Stomach smooth muscle (tissue), 2 donors: Measurements from ENCODE around the gene TP53BP2.
"Not testable (repeated sequence)": the region's sequence is repeated elsewhere in the genome, so short reads cannot be mapped to it uniquely, and the experiment has no call there.

Experiments used
- H3K27ac ChIP-seq: one replicate; pipeline ENCODE4 v1.7.0; 2013; ENCODE audit warnings: mild to moderate bottlenecking, low read length, inconsistent platforms
- H3K27me3 ChIP-seq, 2 donors: one replicate each; pipeline ENCODE4 v1.7.0; 2013; ENCODE audit warnings: low read length in 2 of 2; ENCODE audit not compliant: insufficient read depth in 2 of 2, control insufficient read depth in 1 of 2
- H3K36me3 ChIP-seq, 2 donors: one replicate each; pipeline ENCODE4 v1.7.0; 2013; ENCODE audit warnings: low read length in 2 of 2; ENCODE audit not compliant: control insufficient read depth in 2 of 2, insufficient read depth in 2 of 2
- H3K4me1 ChIP-seq: one replicate; pipeline ENCODE4 v1.7.0; 2013; ENCODE audit warnings: low read length; ENCODE audit not compliant: control insufficient read depth, insufficient read depth
- H3K4me3 ChIP-seq, 2 donors: one replicate each; pipeline ENCODE4 v1.7.0; 2013; ENCODE audit warnings: low read length in 2 of 2
- H3K9ac ChIP-seq, 2 donors: one replicate each; pipeline ENCODE4 v1.7.0; 2013; ENCODE audit warnings: low read length in 2 of 2, mild to moderate bottlenecking in 1 of 2
- H3K9me3 ChIP-seq, 2 donors: one replicate each; pipeline ENCODE4 v1.7.0; 2013; ENCODE audit warnings: low read length in 2 of 2; ENCODE audit not compliant: control insufficient read depth in 2 of 2
- donor health status: healthy.
- donor health status: Pancreatic carcinoma.

Gene TP53BP2

GRCh38 chr1:223741861-223742260, 103.9 kb downstream of the TP53BP2 start:
- H3K36me3 ChIP-seq = peaks cover 11 to 15% of the 10 kb centered on the region in 2 donors

DNA sequence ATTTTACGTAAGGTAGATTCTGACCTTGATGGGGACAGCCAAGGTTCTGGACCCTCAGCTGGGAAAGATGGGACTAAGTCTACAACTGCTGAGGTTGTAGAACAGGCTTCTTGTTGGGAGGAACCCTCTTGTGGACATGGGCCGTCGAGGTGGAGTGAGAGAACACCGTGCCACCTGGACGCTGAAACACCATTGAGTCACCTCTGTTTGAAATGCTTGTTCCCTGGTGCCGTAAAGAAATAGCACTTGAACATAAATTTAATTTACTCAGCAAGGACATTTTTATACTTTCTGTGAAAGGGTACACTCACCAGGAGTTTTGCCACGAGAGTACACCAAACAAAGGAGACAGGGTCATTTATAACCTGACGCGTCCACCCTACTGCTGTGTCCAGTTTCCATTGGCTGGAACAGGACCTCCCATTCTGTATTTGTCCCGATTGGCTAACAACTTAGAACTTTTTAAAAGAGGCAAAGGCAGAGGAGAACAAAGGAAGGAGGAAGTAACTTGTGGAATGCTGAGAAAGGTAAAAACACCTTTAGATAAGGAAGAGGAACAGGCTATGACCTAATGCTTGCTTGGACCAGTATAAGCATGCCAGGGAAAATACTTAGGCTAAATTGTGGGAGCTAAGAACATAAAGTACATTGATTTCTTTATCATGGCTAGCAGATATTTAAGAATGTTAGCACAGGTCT, 105.6 kb downstream of the TP53BP2 start:
- not testable (repeated sequence) for H3K9me3 ChIP-seq, H3K36me3 ChIP-seq, H3K4me3 ChIP-seq, H3K27me3 ChIP-seq
- Histone ChIP-seq H3K27ac (peak overlapping the region; percentile 71), H3K4me1 (peaks cover 24% of the 10 kb centered on the region), H3K9ac (peak overlapping the region in 1 of 2 donors; percentile 29)

More at GRCh38 chr1:223741861-223742260, 103.9 kb downstream of the TP53BP2 start:
- Histone ChIP-seq H3K4me1 (peaks cover 26% of the 10 kb centered on the region), H3K27me3 (no peaks in the 10 kb centered on the region), H3K9me3 (no peaks in the 10 kb centered on the region), H3K27ac (no peak overlapping the region), H3K9ac (no peak overlapping the region), H3K4me3 (no peak overlapping the region)

DNA sequence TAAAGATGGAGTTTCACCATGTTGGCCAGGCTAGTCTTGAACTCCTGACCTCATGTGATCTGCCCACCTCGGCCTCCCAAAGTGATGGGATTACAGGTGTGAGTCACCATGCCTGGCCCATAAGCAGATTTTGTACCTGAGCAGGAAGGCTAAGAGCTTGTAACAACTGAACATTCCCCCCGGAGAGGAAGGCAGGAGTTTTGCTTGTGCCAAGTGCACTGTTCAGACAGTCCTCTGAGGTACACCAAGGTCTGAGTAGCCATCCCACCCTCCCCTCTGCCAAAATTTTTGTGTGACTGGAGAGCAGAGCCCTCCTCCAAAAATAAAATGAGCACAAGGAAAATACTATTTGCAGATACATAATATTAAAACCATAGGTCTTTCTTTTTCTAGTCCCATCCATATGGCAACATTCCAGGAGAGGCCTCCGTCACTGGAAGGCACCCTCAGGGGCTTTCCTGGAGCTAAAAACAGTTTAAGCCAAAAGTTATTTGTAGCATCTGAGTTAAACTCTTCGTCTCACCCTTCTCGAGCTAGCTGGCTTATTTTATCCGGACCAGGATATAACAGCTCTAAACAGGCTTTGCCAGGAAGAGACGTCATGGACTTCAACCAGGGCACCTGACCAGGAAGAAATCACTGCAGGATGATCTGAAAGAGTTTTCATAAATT, 106.2 kb downstream of the TP53BP2 start:
- Histone ChIP-seq H3K27me3 (no peaks in the 10 kb centered on the region), H3K27ac (peak overlapping the region; percentile 71)

DNA sequence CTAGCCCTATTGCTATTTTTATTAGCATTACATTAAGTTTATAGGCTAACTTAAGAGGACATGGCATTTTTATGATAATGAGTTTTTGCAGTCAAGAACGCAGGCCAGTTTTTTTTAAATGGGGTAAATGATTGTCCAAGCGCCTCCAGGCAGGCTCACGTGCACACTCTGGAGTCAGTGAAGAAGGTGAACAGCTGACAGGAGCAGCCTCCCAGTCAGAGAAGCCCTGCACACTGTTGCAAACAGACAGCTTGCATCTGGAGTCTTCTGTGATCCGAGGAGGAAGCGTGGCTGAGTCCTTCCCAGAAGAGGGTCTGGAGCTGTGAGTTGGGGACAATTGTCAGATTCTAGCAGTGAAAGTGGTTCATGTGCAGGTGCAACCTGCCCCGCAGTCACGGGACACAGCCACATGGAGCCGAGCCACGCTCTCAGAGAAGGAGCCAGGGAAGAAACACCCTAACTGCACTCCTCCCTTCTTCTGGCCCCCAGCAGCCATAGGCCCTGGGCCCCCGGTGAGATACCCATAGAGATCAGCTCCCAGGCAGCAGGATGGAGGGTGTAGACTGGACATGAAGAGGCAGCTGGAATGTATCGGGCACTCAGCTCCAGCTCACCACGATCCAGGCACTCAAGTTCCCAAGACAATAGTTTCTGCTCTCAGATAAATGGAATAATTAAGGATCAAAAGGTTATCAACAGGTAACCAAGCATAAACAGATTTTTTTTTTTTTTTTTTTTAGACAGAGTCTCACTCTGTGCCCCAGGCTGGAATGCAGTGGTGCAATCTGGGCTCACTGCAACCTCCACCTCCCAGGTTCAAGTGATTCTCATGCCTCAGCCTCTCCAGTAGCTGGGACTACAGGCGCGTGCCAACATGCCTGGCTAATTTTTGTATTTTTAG, 107.0 kb downstream of the TP53BP2 start:
- Histone ChIP-seq H3K9ac (no peak overlapping the region), H3K27ac (peak overlapping the region; percentile 71), H3K4me1 (peaks cover 29% of the 10 kb centered on the region), H3K4me3 (no peak overlapping the region), H3K36me3 (peaks cover 0 to 4% of the 10 kb centered on the region in 2 donors), H3K27me3 (no peaks in the 10 kb centered on the region), H3K9me3 (no peaks in the 10 kb centered on the region)

More for the DNA sequence above, 106.2 kb downstream of the TP53BP2 start:
- Histone ChIP-seq H3K9ac (peak overlapping the region; percentile 29 to 35), H3K9me3 (no peaks in the 10 kb centered on the region), H3K4me1 (peaks cover 24% of the 10 kb centered on the region), H3K4me3 (no peak overlapping the region), H3K36me3 (peaks cover 0 to 10% of the 10 kb centered on the region in 2 donors)

DNA sequence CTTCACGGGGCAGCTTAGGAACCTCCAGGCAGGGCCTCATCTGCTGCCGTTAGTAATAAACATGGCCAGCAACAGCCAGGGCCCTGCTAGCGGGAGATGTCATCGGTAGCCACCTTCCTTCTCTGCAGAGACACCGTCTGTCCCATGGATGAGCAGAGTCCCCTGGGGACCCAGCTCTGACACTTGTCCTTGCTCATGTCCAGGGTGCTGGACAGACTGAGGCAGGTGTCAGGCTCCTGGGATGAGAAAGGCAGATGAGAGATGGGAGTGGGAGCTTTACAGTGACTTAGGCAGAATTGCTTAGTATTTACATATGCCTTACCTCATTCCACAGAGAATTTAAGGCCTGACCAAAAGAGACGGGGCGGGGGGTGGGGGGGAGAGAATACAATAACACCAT, 108.4 kb downstream of the TP53BP2 start:
- Histone ChIP-seq H3K9me3 (no peaks in the 10 kb centered on the region), H3K4me1 (peaks cover 39% of the 10 kb centered on the region), H3K9ac (no peak overlapping the region)

DNA sequence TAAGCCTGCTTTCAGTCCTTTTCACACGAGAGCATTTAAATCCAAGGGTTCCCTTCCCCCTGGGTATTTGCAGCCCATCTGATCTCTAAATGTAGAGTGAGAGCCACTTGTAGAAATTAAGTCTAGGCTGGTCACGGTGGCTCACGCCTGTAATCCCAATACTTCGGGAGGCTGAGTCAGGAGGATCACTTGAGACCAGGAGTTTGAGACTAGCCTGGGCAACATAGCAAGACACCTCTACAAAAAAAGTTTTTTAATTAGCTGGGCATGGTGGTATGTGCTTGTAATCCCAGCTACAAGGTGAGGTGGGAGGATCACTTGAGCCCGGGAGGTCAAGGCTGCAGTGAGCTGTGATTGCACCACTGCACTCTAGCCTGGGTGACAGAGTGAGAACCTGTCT, 109.1 kb downstream of the TP53BP2 start:
- H3K4me1 ChIP-seq = peaks cover 42% of the 10 kb centered on the region
- not testable (repeated sequence) for H3K27ac ChIP-seq, H3K9me3 ChIP-seq, H3K9ac ChIP-seq, H3K4me3 ChIP-seq, H3K36me3 ChIP-seq, H3K27me3 ChIP-seq

More for the DNA sequence above, 108.4 kb downstream of the TP53BP2 start:
- Histone ChIP-seq H3K27ac (no peak overlapping the region), H3K4me3 (no peak overlapping the region), H3K27me3 (no peaks in the 10 kb centered on the region), H3K36me3 (no peaks in the 10 kb centered on the region)

DNA sequence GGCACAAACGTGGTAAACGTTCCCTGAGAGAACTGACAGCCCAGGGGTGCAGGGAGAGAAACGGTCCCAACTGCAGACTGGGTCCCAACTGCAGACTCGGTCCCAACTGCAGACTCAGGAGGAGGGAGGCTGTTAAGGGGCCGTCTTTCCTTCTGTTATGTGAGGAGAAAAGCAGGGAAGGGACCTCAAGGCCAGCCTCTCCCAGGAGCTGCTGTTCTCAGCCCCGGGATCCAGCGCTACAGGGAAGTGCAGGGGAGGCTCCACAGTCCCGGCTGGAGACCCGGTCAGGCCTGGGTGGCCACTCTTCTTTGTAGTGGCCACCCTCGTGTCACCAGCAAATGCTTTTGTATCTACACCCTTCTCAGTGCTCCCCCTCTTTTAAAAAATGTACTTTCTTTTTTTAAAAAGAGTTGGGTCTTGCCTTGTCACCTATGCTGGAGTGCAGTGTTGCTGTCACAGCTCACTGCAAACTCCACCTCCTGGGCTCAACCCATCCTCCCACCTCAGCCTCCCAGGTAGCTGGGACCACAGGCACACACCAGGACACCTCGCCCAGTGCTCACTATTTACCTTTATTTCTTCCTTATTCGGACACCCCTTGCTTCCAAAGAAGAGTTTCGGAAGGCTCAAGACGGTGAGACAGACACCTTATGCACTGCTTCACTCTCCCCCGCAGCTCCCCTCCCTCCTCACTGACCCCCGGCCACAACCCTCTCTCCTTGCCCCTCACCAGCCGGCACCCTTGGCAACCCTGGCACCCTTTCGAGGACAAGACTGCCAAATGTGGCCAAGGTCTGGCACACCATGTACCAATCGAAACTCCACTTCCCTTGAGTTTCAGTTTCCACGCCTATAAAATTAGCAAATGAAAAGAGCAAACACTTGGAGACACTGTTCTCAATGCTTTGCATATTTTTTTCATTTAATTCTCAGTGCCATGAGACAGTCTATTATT, 111.6 kb downstream of the TP53BP2 start:
- Histone ChIP-seq H3K9me3 (no peaks in the 10 kb centered on the region), H3K4me3 (no peak overlapping the region), H3K27ac (no peak overlapping the region), H3K9ac (peak overlapping the region in 1 of 2 donors; percentile 36), H3K4me1 (peaks cover 42% of the 10 kb centered on the region), H3K27me3 (no peaks in the 10 kb centered on the region), H3K36me3 (no peaks in the 10 kb centered on the region)

- Histone ChIP-seq H3K4me1 (peaks cover 36% of the 10 kb centered on the region), H3K9ac (no peak overlapping the region), H3K27ac (no peak overlapping the region)
Observed at GRCh38 chr1:223732993-223733798, 112.6 kb downstream of the TP53BP2 start.

GRCh38 chr1:223731133-223731770, 114.5 kb downstream of the TP53BP2 start:
- peak overlapping the region; percentile 53 for H3K27ac ChIP-seq
- no peaks in the 10 kb centered on the region for H3K27me3 ChIP-seq
- H3K36me3 ChIP-seq = peaks cover 0 to 4% of the 10 kb centered on the region in 2 donors
- peak overlapping the region in 1 of 2 donors; percentile 29 for H3K4me3 ChIP-seq
- peaks cover 45% of the 10 kb centered on the region for H3K4me1 ChIP-seq
- no peaks in the 10 kb centered on the region for H3K9me3 ChIP-seq
- peak overlapping the region; percentile 6 to 36 for H3K9ac ChIP-seq

More at GRCh38 chr1:223732993-223733798, 112.6 kb downstream of the TP53BP2 start:
- H3K4me3 ChIP-seq = no peak overlapping the region
- H3K36me3 ChIP-seq = peaks cover 0 to 4% of the 10 kb centered on the region in 2 donors
- no peaks in the 10 kb centered on the region for H3K27me3 ChIP-seq
- H3K9me3 ChIP-seq = no peaks in the 10 kb centered on the region
